GM19397 (cell line): ENCODE measurements around the gene MBNL2.

Experiments used
- ATAC-seq: cut with Tn5 transposase; IDR thresholded peaks from one replicate; pipeline ENCODE4 v1.9.1; 2021; ENCODE audit warnings: mild to moderate bottlenecking, moderate library complexity; ENCODE audit not compliant: unreplicated experiment

Gene MBNL2

DNA sequence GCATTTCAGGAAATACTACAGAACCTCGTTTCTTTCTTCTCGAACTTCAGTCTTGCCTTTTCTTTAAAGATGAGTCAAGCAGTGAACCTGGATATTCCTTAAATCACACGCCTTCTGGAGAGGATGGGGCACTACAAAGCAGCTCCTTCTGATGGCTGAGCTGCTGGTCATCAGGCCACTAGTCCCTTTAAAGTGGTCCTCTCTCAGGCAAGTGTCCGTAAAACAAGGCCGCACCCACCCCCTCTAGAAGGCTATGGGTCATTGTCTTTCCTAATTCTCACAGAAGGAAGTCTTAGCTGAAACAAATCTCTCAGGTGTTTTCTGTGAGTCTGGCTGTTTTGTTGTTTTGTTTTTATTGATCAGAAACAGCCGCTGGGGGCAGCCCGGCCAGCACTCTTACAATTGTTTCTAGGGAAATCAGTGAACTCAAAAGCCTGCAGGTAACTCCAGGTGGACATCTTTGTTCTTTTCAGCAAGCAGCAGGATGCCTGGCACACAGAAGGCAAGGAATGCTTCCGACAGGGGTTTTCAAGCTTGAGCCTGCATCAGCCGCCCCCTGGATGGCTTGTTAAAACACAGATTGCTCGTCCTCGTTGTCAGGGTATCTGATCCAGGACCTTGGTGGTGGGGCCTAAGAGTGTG, 45.4 kb downstream of the MBNL2 start:
- no peak for ATAC-seq

DNA sequence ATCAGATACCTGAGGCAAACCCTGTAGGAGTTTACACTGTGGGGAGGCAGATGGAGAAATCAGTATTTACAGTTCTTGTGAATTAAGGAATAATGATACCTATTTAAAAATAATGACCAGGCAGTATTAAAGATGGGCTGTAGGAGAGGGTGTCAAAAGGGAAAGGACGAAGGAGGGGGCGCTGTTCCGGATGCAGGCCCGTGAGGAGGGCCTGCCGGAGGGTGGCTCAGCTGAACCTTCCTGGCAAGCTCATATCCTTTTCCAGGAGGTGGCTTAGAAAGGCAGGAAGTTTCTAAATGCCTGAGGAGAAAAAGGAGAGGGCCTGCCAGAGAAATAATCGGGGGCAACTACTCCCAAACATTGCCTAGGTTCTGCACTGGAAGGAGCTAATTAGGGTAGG, 46.6 kb downstream of the MBNL2 start:
- no peak for ATAC-seq

GRCh38 chr13:97269603-97270002, 47.5 kb downstream of the MBNL2 start:
- no peak for ATAC-seq

GRCh38 chr13:97272526-97272925, 50.4 kb downstream of the MBNL2 start:
- ATAC-seq: no peak

GRCh38 chr13:97273341-97273831, 51.3 kb downstream of the MBNL2 start:
- ATAC-seq: no peak

DNA sequence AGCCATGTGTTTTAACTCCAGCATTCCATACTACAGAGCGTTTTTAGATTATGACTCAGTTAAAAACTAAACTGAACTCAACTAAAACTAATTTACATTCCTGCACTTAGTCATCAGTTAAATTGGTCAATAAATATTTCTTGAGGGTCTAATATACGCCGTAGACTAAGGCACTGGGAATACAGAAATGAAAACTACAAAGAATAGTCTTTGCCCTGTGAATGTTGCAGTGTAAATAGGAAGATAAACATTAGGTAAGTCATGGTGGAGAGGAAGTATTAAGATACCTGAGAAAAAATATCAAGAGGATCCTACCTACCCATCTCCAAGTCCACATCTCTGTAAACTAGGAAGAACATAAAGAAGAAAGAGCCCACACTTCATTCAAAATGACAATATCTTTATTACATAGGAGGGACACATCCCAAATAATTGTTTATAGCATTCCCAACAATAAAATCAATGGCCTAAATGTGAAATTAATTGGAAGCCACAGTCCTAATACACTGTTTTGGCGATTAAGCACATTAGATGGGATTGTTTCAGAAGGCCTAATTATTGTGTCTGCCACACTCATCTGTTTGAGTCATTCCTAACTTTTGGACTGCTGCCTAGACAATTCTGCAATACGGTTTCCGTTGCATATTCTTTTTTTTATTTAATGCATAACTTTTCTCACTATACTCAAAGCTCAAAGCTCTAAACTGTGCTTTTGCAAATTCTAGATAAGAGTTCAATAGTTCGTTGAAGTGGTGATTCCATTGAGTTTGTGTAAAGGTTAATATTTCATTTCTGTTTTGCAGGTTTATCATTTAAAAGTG, 52.9 kb downstream of the MBNL2 start:
- no peak for ATAC-seq

DNA sequence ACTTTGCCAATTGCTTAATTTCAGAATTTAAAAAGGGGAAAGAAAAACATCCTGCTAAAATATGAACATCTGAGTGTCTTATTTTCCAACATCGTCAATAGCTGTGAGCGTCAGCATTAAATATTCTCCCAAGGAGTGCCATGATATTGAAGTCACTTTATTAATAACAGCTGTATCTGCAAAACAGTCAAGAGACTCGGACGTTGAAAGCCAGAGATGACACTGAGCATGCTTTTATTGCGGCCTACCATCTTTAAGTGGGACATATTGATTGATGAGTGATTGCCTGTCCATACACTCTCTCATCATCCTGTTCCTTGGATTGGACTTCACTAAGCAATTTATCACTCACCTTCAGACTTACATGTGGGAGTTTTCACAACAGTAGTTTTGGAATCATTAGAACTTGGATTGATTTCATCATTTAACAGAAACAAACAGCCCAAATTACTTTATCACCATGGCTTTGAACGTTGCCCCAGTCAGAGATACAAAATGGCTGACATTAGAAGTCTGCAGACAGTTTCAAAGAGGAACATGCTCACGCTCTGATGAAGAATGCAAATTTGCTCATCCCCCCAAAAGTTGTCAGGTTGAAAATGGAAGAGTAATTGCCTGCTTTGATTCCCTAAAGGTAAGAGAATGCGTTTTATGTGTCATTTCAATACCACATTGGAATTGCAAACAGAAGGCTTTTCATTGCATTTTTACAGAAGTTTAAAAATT, 53.8 kb downstream of the MBNL2 start:
- no peak for ATAC-seq

GRCh38 chr13:97276862-97277269, 54.7 kb downstream of the MBNL2 start:
- no peak for ATAC-seq

DNA sequence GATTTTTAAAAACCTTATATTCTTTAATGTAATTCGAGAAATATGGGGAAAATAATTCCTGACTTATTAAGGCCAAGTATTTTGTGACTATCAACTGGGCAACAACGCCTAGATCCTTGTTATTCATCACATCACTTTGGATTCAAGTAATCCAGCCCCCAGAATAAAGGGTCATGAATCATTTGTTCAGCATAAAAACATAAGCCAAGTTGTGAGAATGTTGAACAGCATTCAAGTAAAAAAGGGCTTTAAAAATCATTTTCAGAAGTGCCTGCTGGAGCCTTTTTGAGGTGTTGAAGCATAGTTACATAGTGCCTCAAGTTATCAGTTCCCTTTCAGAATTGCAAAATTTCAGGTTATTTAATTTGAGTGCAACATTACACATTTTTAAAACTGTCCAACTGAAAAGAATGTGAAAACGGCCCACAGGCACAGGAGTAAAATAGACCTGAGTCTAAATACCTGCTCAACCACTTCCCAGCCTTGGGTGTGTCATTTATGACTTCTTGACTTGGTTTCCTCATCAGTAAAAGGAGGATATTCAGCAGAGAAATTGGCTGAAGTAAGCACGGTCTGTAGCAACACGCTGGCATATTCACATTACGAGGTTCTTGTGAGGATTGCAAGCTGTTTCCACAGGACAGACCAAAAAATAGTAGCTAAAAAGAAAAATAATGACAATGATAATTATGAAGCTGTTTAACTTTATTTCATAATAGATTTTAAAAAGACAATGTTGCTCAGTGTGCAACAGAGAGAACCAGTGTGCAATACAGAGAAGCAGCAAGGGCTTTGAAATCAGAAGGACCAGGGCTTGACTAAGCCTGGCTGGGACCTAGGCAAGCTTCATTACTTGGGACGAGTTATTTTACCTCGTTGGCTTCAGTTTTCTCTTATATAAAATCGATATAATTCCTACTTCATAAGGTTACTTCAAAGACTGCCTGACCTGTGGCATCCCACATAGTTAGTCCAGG, 56.6 kb downstream of the MBNL2 start:
- no peak for ATAC-seq

- no peak for ATAC-seq
Observed at GRCh38 chr13:97279913-97280312, 57.8 kb downstream of the MBNL2 start.

- no peak for ATAC-seq
Observed at GRCh38 chr13:97280478-97280877, 58.3 kb downstream of the MBNL2 start.

GRCh38 chr13:97281028-97281427, 58.9 kb downstream of the MBNL2 start:
- no peak for ATAC-seq

GRCh38 chr13:97282705-97283104, 60.6 kb downstream of the MBNL2 start:
- no peak for ATAC-seq

DNA sequence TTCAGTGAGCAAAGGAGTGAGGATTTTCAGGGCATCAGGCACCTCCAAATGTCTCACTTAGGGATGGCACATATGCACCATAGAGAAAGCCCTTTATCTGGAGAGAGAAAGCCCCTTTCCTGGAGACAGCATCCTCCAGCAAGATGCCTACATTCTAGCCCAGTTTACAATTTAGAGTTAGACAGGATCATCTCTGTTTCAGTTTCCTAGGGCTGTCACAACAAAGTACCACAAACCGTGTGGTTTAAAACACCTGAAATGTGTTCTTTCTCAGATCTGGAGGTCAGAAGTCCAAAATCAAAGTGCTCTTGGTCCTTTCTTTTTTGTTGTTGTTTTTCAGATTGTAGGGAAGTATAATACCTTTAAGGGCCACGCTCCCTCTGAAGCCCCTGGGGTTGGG, 61.8 kb downstream of the MBNL2 start:
- no peak for ATAC-seq

DNA sequence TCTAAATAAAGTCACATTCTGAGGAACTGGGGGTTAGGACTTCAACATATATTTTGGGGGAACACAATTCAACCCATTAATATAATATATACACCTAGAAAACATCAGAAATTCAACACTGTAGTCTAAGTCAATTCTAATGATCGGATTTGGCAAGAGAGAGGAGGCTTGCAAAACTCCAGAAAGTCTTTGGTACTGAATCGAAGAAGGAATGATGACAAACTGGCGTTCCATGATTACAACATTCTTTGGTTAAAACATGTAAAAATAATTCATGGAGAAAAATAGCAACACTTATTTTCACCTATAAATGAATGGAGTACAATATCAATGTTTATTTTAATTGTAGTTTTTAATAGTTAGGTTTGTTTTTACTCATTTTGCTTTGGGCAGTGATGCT, 62.4 kb downstream of the MBNL2 start:
- ATAC-seq: no peak

DNA sequence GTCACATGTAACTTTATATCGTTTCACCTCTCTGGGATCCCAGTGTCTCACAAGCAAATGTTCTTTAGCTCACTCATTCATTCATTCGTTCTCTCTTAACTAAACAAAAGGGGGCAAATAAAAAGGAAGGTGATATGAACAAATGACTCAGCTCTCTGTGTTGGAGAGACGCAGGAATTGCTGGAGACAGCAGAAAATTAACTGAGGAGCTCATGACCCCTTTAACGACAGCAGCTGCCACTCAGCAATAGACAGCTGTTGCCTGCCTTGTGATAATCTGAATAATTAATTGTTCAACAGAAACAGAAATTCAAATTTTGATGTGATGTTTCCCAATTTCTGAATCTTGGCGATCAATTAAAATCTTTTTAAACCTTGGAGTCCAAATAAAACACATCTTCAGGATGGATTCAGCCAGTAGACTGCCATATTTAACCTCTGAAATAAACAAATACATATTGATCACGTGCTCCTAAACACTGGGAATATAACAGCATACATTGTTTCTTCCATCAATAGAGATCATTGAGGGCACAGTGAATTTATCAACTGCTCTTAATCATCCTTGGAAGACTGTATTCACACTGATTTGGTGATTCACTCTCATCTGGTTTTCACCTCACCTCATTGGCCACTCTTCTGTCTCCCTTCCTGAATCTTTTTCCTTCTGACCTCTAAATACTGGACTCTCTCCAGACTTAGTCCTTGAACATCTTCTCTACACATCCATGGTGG, 63.3 kb downstream of the MBNL2 start:
- no peak for ATAC-seq

- ATAC-seq: no peak
Observed at GRCh38 chr13:97286317-97287046, 64.3 kb downstream of the MBNL2 start.

GRCh38 chr13:97287047-97287383, 64.9 kb downstream of the MBNL2 start:
- ATAC-seq: no peak

DNA sequence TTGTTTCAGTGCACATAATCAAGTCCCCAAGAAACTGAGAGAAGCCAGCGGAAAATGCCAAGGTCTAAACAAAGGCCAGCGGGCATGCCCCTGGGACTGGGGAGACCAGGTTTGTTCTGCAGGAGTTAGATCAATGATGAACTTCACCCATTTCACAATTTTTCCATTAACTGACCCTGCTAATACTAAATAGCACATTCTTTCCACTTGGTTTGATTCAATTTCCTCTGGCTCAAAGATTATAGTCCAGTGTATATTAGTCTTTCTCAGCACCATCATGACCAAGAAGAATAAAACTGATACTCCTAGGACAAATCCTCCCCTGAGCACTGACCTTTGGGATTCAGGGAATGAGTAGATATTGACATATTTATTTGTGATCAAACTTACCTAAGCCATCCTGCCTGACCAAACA, 66.4 kb downstream of the MBNL2 start:
- ATAC-seq: no peak
